Effector memory CD8-positive, alpha-beta T cell (primary cell): ENCODE results near the gene C6orf62.
"Not testable (repeated sequence)": the region's sequence is repeated elsewhere in the genome, so short reads cannot be mapped to it uniquely, and the experiment has no call there.

Experiments used
- ATAC-seq: fragments of 150-1000 bp; cut with Tn5 transposase; replicated peaks from 2 replicates; pipeline ENCODE4 v1.10.0; 2021; ENCODE audit warnings: mild to moderate bottlenecking, moderate library complexity
- DNase-seq, 3 experiments: peaks; one replicate each; pipeline ENCODE4 v3.0.0; 2021
- H3K27ac Mint-ChIP-seq, 2 donors: one replicate each; pipeline ENCODE4 v1.8.0; 2022; ENCODE audit warnings: mild to moderate bottlenecking in 2 of 2, mixed read lengths in 2 of 2, moderate library complexity in 2 of 2
- H3K27me3 Mint-ChIP-seq, 2 donors: one replicate each; pipeline ENCODE4 v1.8.0; 2022; ENCODE audit warnings: mixed read lengths in 2 of 2
- H3K36me3 Mint-ChIP-seq: one replicate; pipeline ENCODE4 v1.8.0; 2022; ENCODE audit warnings: mild to moderate bottlenecking, moderate library complexity, mixed read lengths; ENCODE audit not compliant: insufficient read depth
- H3K4me1 Mint-ChIP-seq, 2 donors: one replicate each; pipeline ENCODE4 v1.8.0; 2022; ENCODE audit warnings: low read depth in 2 of 2, mixed read lengths in 2 of 2
- H3K4me3 Mint-ChIP-seq, 2 donors: one replicate each; pipeline ENCODE4 v1.8.0; 2022; ENCODE audit warnings: mild to moderate bottlenecking in 2 of 2, mixed read lengths in 2 of 2, moderate library complexity in 2 of 2
- H3K9me3 Mint-ChIP-seq, 2 donors: one replicate each; pipeline ENCODE4 v1.8.0; 2022; ENCODE audit warnings: mixed read lengths in 2 of 2

The C6orf62 gene

DNA sequence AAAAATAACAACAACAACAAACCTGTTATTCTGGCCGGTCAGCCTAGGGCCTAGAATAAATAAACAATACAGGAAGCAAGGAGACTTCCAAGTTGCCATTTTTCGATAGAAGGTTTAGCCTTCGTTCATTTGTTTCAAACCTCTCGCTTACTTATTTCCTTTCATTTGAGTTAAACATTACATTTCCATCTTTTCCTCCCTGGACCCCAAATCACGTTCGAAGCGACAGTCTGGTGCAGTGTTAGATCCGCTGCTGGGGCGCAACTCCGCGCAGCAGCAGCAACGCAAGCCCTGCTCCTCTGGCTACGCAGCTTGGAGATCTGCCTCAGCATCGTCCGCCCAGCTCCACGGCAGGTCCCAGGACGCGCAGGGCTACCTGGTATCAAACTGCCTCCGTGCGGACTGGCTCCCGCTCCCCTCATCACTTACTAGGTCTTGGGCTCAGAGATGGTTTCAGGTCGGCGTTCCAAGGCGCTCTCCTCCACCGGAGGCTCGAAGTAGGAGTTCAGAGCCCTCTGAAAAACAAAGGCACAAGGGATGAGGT is 52.8 kb downstream of the C6orf62 start:
- Mint-ChIP-seq H3K36me3 (peaks cover 27% of the 10 kb centered on the region), H3K4me3 (peak overlapping the region; percentile 97 to 98), H3K4me1 (peaks cover 39 to 55% of the 10 kb centered on the region in 2 donors), H3K27me3 (no peaks in the 10 kb centered on the region), H3K9me3 (no peaks in the 10 kb centered on the region), H3K27ac (peak overlapping the region; percentile 95 to 96)
- ATAC-seq, result peak; percentile 31
- peak in 1 of 3 experiments; percentile 33 for DNase-seq

DNA sequence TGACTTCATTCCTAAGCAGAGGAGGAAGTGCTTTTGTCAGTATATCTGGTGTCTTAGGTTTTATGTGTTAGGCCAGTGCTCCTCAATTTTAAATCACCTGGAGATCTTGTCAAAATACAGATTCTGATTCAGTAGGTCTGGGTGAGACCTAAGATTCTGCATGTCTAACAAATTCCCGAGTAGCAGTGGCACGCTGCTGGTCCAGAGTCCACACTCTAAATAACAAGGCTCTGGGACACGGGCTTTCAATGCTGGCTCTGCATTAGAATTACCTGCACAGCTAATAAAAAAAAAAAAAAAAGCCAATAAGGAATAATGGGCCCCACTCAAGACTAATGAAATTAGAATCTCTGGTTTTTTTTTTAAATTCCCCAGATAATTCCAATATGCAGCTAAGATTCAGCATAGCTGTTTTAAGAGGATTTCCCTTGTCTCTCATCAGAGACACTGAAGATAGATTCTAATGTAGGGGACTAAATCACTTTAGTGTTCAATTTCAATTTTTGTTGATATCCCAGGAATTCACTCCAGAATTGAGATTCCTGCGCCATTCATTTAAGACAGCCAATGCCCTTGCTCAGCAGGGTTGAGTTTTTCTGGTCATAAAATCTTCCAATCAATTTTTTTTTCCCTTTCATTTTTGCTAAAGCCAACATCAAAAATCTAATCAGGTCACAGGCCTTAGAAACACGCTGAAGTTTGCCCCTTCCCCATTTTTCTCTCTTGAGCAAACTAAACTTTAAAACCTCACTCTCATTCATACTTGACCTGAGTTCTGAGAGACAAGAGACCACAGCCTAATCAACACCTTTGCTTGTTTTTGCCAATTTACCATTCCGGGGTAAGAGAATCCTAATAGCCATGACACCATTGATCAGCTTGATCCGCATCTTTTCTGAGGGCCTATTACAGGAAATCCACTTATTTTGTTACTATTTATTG is 54.6 kb downstream of the C6orf62 start:
- ATAC-seq, result no peak
- Mint-ChIP-seq H3K27me3 (no peaks in the 10 kb centered on the region), H3K4me1 (peaks cover 39 to 64% of the 10 kb centered on the region in 2 donors), H3K4me3 (peak overlapping the region; percentile 97 to 98), H3K9me3 (no peaks in the 10 kb centered on the region), H3K27ac (peak overlapping the region in 1 of 2 donors; percentile 96), H3K36me3 (peaks cover 25% of the 10 kb centered on the region)
- no peak for DNase-seq

DNA sequence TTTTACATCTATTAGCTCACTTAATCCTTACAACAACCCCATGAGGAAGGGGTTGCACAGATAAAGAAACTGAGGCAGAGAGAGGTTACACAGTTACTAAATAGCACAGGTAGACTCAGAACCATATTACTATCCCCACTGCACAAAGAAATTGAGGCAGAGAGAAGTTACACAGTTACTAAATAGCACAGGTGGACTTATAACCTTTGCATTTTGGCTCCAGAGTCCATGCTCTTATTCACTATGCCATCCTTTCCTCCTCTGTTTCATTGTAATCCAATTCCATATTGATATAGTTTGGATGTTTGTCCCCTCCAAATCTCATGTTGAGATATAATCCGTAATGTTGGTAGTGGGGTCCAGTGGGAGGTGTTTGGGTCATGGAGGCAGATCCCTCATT is 55.8 kb downstream of the C6orf62 start:
- H3K27me3 Mint-ChIP-seq, result no peaks in the 10 kb centered on the region
- no peak for ATAC-seq
- no peak overlapping the region for H3K27ac Mint-ChIP-seq
- H3K9me3 Mint-ChIP-seq, result no peaks in the 10 kb centered on the region
- peak overlapping the region in 1 of 2 donors; percentile 20 for H3K4me3 Mint-ChIP-seq
- DNase-seq, result no peak
- peaks cover 37 to 64% of the 10 kb centered on the region in 2 donors for H3K4me1 Mint-ChIP-seq
- peaks cover 25% of the 10 kb centered on the region for H3K36me3 Mint-ChIP-seq

DNA sequence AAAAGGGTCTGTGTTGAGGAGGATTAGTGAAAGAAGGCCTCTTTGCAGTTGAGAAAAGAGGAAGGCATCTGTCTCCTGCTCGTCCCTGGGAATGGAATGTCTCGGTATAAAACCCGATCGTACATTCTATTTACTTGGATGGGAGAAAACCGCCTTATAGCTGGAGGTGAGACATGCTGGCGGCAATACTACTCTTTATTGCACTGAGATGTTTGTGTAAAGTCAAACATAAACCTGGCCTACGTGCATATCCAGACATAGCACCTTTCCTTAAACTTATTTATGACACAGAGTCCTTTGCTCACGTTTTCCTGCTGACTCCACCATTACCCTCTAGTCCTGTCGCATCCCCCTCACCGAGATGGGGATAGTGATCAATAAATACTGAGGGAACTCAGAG is 56.7 kb downstream of the C6orf62 start:
- Mint-ChIP-seq H3K36me3 (peaks cover 24% of the 10 kb centered on the region), H3K27ac (no peak overlapping the region), H3K4me1 (peaks cover 32 to 59% of the 10 kb centered on the region in 2 donors)

DNA sequence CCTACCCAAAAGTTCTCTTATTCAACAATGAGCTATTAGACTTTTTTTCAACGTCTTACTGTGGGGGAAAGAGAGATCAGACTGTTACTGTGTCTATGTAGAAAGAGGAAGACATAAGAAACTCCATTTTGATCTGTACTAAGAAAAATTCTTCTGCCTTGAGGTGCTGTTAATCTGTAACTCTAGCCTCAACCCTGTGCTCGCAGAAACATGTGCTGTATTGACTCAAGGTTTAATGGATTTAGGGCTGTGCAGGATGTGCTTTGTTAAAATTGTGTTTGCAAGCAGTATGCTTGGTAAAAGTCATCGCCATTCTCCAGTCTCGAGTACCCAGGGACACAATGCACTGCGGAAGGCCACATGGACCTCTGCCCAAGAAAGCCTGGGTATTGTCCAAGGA is 57.2 kb downstream of the C6orf62 start:
- H3K27ac Mint-ChIP-seq, result peak overlapping the region in 1 of 2 donors; percentile 12
- peaks cover 32 to 58% of the 10 kb centered on the region in 2 donors for H3K4me1 Mint-ChIP-seq
- peaks cover 23% of the 10 kb centered on the region for H3K36me3 Mint-ChIP-seq
- not testable (repeated sequence) for H3K4me3 Mint-ChIP-seq, H3K9me3 Mint-ChIP-seq, DNase-seq, ATAC-seq, H3K27me3 Mint-ChIP-seq

More for the DNA sequence above, 56.7 kb downstream of the C6orf62 start:
- Mint-ChIP-seq H3K9me3 (no peaks in the 10 kb centered on the region), H3K4me3 (no peak overlapping the region), H3K27me3 (no peaks in the 10 kb centered on the region)
- DNase-seq, result no peak
- no peak for ATAC-seq

DNA sequence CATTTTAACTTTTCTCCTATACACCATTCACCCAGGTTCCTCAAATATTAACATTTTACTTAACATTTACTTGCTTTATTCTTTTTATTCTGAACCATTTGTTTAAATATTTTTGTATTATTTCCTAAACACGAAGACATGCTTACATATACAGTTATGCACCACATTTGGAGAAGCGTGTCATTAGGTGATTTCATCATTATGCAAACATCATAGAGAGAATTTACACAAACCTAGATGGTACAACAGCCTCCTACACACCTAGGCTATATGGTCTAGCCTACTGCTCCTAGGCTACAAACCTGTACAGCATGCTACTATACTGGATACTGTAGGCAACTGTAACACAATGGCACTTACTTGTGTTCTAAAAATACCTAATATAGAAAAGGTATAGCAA is 58.8 kb downstream of the C6orf62 start:
- Mint-ChIP-seq H3K36me3 (peaks cover 24% of the 10 kb centered on the region), H3K27ac (no peak overlapping the region), H3K4me1 (peaks cover 32 to 61% of the 10 kb centered on the region in 2 donors), H3K27me3 (no peaks in the 10 kb centered on the region), H3K9me3 (no peaks in the 10 kb centered on the region), H3K4me3 (no peak overlapping the region)
- ATAC-seq (no peak), DNase-seq (no peak)

DNA sequence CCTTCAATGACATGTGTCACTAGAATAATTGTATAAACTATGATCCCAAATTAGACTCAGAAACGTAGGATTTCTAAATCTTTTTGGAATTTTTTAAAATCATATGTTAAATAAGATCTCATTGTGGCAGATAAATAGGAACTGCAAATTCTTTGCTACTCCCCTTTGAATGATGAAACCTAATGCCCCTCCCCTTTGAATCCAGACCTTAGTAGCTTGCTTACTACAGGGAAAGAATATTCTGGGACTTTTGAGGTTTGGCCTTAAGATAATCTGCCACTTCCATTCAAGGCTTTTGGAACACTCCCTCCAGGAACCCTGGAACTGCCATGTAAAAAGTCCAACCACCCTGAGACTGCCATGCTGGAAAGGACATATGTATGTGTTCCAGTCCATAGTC is 59.4 kb downstream of the C6orf62 start:
- Mint-ChIP-seq H3K4me1 (peaks cover 27 to 56% of the 10 kb centered on the region in 2 donors), H3K4me3 (no peak overlapping the region), H3K27ac (no peak overlapping the region), H3K36me3 (peaks cover 27% of the 10 kb centered on the region), H3K27me3 (no peaks in the 10 kb centered on the region), H3K9me3 (no peaks in the 10 kb centered on the region)
- no peak for DNase-seq
- no peak for ATAC-seq

DNA sequence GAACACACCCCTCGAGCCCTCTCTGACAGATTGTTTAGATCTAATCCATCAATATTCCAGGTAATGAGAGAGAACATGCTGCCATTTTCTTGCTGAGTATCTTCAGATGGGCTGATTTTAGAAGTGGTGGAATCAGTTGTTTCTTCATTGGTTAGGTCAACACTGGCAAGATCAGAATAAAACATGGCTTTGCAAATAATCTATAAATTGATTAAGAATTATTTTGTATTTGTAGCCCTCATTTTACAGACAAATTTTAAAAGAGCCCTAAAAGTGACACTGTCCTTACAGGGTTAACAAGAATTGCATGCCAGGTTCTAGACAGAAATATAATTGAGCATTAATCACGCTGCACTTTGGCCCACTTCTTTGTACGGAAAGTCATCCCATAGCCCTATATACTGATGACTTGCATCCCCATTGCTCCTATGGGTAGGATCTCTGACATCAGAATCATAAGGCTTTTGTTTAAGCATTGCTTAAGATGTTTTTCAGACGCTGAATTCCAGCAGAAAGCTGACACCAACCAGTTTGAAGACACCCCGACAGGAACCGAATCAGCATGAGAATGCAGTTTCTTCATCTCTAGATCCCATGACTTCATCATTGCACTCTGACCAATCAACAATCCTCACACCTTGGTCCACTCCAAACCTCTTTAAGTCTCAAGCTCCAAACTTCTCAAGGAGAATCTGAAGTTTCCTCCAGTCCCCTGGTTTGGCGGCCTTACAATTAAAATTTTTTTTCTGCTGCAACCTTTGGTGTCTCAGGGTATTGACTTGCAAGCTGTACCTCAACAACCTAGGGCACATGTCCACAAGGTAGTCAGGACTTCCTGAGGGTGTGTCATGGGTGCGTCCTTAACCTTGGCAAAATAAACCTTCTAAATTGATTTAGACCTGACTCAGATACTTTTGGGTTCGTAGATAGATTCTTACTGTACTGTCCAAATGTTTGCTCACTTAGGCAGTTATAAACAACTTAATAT is 60.1 kb downstream of the C6orf62 start:
- peak overlapping the region in 1 of 2 donors; percentile 78 for H3K27ac Mint-ChIP-seq
- no peak for ATAC-seq
- no peak overlapping the region for H3K4me3 Mint-ChIP-seq
- peaks cover 25 to 53% of the 10 kb centered on the region in 2 donors for H3K4me1 Mint-ChIP-seq
- H3K9me3 Mint-ChIP-seq, result no peaks in the 10 kb centered on the region
- no peaks in the 10 kb centered on the region for H3K27me3 Mint-ChIP-seq
- no peak for DNase-seq
- H3K36me3 Mint-ChIP-seq, result peaks cover 27% of the 10 kb centered on the region

DNA sequence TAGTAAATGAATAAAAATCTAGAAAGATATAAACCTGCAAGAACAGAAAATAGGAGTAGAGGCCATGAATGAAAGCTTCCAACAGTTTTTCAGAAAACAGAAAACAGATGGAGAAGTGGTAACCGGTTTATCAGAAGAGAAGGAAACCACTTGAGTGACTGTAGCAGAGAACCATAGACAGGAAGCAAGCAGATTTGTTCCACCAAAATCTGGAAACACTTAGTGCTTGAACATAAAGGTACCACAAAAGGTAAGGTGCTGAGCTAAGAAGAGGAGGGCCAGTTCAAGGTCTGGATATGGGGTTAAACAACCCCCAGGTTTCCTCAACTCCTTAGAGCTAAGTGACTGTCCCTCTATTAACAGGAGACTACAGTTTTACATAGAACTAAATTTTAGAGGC is 63.7 kb downstream of the C6orf62 start:
- H3K36me3 Mint-ChIP-seq, result peaks cover 51% of the 10 kb centered on the region
- ATAC-seq (no peak), DNase-seq (no peak)
- peak overlapping the region; percentile 65 to 81 for H3K27ac Mint-ChIP-seq
- no peak overlapping the region for H3K4me3 Mint-ChIP-seq
- no peaks in the 10 kb centered on the region for H3K27me3 Mint-ChIP-seq
- no peaks in the 10 kb centered on the region for H3K9me3 Mint-ChIP-seq
- peaks cover 13 to 50% of the 10 kb centered on the region in 2 donors for H3K4me1 Mint-ChIP-seq
